ENCODE data around the gene MFSD1. TPM values are rescaled to one million over a fixed set of nuclear protein-coding genes. Genes with fewer than 3 reads are reported as not detected.
"Not testable (repeated sequence)": the region's sequence is repeated elsewhere in the genome, so short reads cannot be mapped to it uniquely, and the experiment has no call there.

Gene MFSD1
- polyA plus RNA-seq, 4 donors = 18.6 to 54.4 (median 33.1) TPM

DNA sequence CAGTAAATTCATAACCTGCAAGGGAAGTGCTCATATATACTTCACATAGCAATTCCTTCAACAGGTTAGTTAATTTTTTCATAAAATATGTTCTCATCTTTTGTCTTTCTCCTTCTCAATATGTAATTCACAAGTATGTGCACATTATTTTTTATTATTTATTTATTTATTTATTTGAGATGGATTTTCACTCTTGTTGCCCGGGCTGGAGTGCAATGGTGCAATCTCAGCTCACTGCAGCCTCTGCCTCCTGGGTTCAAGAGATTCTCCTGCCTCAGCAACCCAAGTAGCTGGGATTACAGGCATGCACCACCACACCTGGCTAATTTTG is 10.3 kb upstream of the MFSD1 start:
- not testable (repeated sequence) for DNase-seq; H3K36me3 ChIP-seq (ENCODE audit: control insufficient read depth in 3 of 3, insufficient read depth in 2 of 3, low read depth in 1 of 3, low read length in 3 of 3); H3K27ac ChIP-seq (ENCODE audit: low read depth in 1 of 3, low read length in 2 of 3); H3K27me3 ChIP-seq (ENCODE audit: control insufficient read depth in 3 of 3, insufficient read depth in 3 of 3, low read length in 3 of 3); H3K9me3 ChIP-seq (ENCODE audit: control insufficient read depth in 2 of 2, insufficient read depth in 1 of 2, low read depth in 1 of 2, low read length in 1 of 2); H3K4me1 ChIP-seq (ENCODE audit: control insufficient read depth in 3 of 3, insufficient read depth in 2 of 3, low read depth in 1 of 3, low read length in 2 of 3); FAIRE-seq; H3K4me3 ChIP-seq (ENCODE audit: low read depth in 1 of 3, low read length in 3 of 3)
- 0 to 8% (median 4%) methylated on average over 1 of the region's 1 CpG for WGBS, 3 donors

DNA sequence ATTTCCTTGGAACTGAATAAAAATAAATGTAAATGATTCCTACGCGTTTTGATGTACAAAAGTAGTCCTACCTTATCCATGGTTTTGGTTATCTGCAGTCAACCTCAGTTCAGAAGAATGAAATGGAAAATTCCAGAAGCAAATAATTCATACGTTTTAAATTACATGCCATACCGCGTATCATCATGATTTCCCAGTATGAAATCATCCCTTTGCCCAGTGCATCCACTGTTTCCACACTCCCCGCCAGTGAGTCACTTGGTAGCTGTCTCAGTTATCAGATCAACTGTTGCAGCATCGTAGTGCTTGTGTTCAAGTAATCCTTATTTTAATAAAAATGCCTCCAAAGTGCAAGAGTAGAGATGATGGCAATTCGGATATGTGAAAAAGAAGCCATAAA is 9.1 kb upstream of the MFSD1 start:
- 63 to 67% (median 64%) methylated on average over 8 of the region's 8 CpGs for WGBS, 3 donors
- Histone ChIP-seq H3K36me3 (ENCODE audit: control insufficient read depth in 3 of 3, insufficient read depth in 2 of 3, low read depth in 1 of 3, low read length in 3 of 3) (no peaks in the 10 kb centered on the region), H3K27ac (ENCODE audit: low read depth in 1 of 3, low read length in 2 of 3) (no peak overlapping the region), H3K27me3 (ENCODE audit: control insufficient read depth in 3 of 3, insufficient read depth in 3 of 3, low read length in 3 of 3) (no peaks in the 10 kb centered on the region), H3K4me1 (ENCODE audit: control insufficient read depth in 3 of 3, insufficient read depth in 2 of 3, low read depth in 1 of 3, low read length in 2 of 3) (no peaks in the 10 kb centered on the region), H3K4me3 (ENCODE audit: low read depth in 1 of 3, low read length in 3 of 3) (no peak overlapping the region), H3K9me3 (ENCODE audit: control insufficient read depth in 2 of 2, insufficient read depth in 1 of 2, low read depth in 1 of 2, low read length in 1 of 2) (peaks cover 0 to 6% of the 10 kb centered on the region in 2 donors)
- no peak for FAIRE-seq
- no peak for DNase-seq

DNA sequence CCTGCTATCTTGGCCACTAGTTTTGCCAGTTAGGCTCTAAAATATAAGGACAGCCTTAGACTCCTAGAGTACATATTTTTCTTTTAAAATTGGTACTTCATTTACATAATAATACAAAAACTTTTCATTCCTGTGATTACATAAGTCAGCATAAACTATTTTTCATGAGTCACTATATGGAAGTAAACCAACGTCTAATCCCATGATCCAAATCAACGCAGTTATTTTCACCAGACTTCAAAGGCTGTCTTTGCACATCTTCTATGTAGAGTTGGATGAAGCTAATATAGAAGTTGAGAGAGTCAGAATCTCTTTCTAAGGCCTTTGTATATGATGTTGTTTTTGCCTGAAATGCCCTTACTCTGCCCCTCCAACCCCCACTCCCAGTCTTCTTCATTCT is 7.6 kb upstream of the MFSD1 start:
- Histone ChIP-seq H3K27me3 (ENCODE audit: control insufficient read depth in 3 of 3, insufficient read depth in 3 of 3, low read length in 3 of 3) (no peaks in the 10 kb centered on the region), H3K27ac (ENCODE audit: low read depth in 1 of 3, low read length in 2 of 3) (no peak overlapping the region), H3K9me3 (ENCODE audit: control insufficient read depth in 2 of 2, insufficient read depth in 1 of 2, low read depth in 1 of 2, low read length in 1 of 2) (peaks cover 0 to 6% of the 10 kb centered on the region in 2 donors), H3K4me3 (ENCODE audit: low read depth in 1 of 3, low read length in 3 of 3) (no peak overlapping the region), H3K36me3 (ENCODE audit: control insufficient read depth in 3 of 3, insufficient read depth in 2 of 3, low read depth in 1 of 3, low read length in 3 of 3) (no peaks in the 10 kb centered on the region), H3K4me1 (ENCODE audit: control insufficient read depth in 3 of 3, insufficient read depth in 2 of 3, low read depth in 1 of 3, low read length in 2 of 3) (no peaks in the 10 kb centered on the region)
- FAIRE-seq (no peak), DNase-seq (no peak)
- 90 to 99% (median 93%) methylated on average over 2 of the region's 2 CpGs for WGBS, 3 donors

DNA sequence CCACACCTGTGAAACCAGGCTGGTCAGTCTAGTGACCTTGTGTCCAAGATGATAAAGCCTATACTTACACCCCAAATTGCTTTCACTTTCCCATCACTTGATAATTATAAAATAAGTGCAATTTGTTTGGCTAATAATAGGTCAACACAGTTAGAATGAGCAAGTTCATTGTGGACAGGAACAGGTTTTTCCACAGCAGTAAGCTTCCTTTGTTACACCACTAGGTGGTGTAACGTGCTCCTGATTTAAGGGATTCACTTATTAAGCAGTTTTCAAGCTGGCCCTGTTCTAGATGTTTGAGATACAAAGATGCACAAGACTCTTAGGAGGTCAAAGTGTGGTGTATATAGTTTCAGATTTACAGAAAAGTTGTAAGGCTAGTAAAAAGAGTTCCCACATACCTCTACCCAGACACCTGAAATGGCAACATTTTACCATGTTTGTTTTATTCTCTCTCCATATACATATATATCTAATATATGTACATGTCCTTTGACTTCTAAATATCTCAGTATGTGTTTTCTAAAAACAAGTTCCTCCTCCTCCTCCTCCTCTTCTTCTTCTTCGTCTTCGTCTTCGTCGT is 6.8 kb upstream of the MFSD1 start:
- DNase-seq (peak in 1 of 2 donors; percentile 35), FAIRE-seq (no peak)
- Histone ChIP-seq H3K4me1 (ENCODE audit: control insufficient read depth in 3 of 3, insufficient read depth in 2 of 3, low read depth in 1 of 3, low read length in 2 of 3) (no peaks in the 10 kb centered on the region), H3K4me3 (ENCODE audit: low read depth in 1 of 3, low read length in 3 of 3) (no peak overlapping the region), H3K9me3 (ENCODE audit: control insufficient read depth in 2 of 2, insufficient read depth in 1 of 2, low read depth in 1 of 2, low read length in 1 of 2) (peaks cover 0 to 6% of the 10 kb centered on the region in 2 donors), H3K36me3 (ENCODE audit: control insufficient read depth in 3 of 3, insufficient read depth in 2 of 3, low read depth in 1 of 3, low read length in 3 of 3) (no peaks in the 10 kb centered on the region), H3K27ac (ENCODE audit: low read depth in 1 of 3, low read length in 2 of 3) (no peak overlapping the region), H3K27me3 (ENCODE audit: control insufficient read depth in 3 of 3, insufficient read depth in 3 of 3, low read length in 3 of 3) (no peaks in the 10 kb centered on the region)
- 76 to 78% (median 77%) methylated on average over 5 of the region's 5 CpGs for WGBS, 3 donors

DNA sequence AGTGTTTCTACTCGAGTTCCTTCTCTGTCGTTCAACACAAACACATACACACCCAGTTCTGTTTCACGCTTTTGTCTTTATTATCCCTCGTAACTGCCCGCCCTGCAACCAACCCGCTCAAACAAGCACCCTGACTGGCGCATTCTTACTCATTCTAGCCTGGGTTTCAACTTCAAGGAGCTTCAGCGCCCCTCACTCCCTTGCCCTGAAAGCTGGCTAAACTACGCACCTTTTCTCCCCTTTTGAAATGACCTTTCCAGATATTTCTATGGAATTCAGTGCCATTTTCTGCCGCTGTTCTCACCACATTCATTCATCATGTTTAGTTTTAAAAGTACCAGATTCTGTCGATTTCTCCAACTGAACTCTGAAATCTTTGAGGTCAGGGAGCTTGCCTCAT is 653 bp upstream of the MFSD1 start:
- Histone ChIP-seq H3K27ac (ENCODE audit: low read depth in 1 of 3, low read length in 2 of 3) (peak overlapping the region in 2 of 3 donors; percentile 85 to 89), H3K4me1 (ENCODE audit: control insufficient read depth in 3 of 3, insufficient read depth in 2 of 3, low read depth in 1 of 3, low read length in 2 of 3) (peaks cover 0 to 10% (median 8%) of the 10 kb centered on the region in 3 donors), H3K36me3 (ENCODE audit: control insufficient read depth in 3 of 3, insufficient read depth in 2 of 3, low read depth in 1 of 3, low read length in 3 of 3) (peaks cover 0 to 2% (median 0%) of the 10 kb centered on the region in 3 donors), H3K27me3 (ENCODE audit: control insufficient read depth in 3 of 3, insufficient read depth in 3 of 3, low read length in 3 of 3) (no peaks in the 10 kb centered on the region), H3K9me3 (ENCODE audit: control insufficient read depth in 2 of 2, insufficient read depth in 1 of 2, low read depth in 1 of 2, low read length in 1 of 2) (no peaks in the 10 kb centered on the region), H3K4me3 (ENCODE audit: low read depth in 1 of 3, low read length in 3 of 3) (peak overlapping the region; percentile 37 to 86 (median 68))
- DNase-seq = peak; percentile 35 to 63
- FAIRE-seq = no peak
- 10 to 24% (median 18%) methylated on average over 11 of the region's 11 CpGs for WGBS, 3 donors

DNA sequence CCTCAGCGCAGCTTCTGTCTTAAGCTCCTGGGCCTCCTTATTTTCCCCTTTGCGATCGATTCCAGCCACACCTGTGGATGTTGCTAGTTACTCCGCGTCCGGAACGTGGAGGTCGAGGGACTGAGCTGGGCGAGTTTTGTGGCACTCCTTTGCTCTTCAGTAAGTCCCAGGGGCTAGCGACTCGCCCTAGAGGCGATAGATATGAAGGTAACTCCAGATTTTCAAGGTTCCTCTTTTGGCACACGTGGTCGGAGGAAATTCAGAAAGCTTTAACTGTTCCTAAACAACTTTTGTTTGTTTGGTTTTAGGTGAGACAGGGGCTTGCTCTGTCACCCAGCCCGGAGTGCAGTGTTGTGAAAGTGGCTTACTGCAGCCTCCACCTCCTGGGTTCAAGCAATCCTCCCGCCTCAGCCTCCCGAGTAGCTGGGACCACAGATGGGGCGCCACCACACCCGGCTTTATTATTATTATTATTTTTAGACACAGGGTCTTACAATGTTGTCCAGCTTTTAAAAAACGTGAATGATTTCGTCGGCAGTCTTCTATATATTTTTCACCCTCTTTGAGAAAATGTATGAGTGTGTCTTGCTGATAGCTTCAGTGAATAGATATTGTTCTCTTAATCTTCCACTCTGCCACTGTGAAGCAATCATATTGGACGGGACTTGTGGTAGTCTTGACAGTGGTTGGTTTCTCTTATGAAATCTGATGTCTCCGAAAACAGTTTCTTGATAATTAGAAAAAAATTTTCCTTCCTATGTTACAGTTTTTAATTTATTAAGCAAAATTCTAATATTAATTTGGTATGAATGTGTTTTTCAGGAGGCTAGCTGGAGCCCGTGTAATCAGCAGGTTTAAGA is 785 bp downstream of the MFSD1 start:
- H3K27me3 ChIP-seq (ENCODE audit: control insufficient read depth in 3 of 3, insufficient read depth in 3 of 3, low read length in 3 of 3) = no peaks in the 10 kb centered on the region
- WGBS, 3 donors = 25 to 26% (median 26%) methylated on average over 25 of the region's 25 CpGs
- H3K4me3 ChIP-seq (ENCODE audit: low read depth in 1 of 3, low read length in 3 of 3) = peak overlapping the region; percentile 68 to 86 (median 72)
- H3K9me3 ChIP-seq (ENCODE audit: control insufficient read depth in 2 of 2, insufficient read depth in 1 of 2, low read depth in 1 of 2, low read length in 1 of 2) = no peaks in the 10 kb centered on the region
- peak overlapping the region in 2 of 3 donors; percentile 85 to 89 for H3K27ac ChIP-seq (ENCODE audit: low read depth in 1 of 3, low read length in 2 of 3)
- FAIRE-seq = no peak
- no peak for DNase-seq
- peaks cover 0 to 10% (median 8%) of the 10 kb centered on the region in 3 donors for H3K4me1 ChIP-seq (ENCODE audit: control insufficient read depth in 3 of 3, insufficient read depth in 2 of 3, low read depth in 1 of 3, low read length in 2 of 3)
- H3K36me3 ChIP-seq (ENCODE audit: control insufficient read depth in 3 of 3, insufficient read depth in 2 of 3, low read depth in 1 of 3, low read length in 3 of 3) = peaks cover 0 to 2% (median under 1%) of the 10 kb centered on the region in 3 donors

DNA sequence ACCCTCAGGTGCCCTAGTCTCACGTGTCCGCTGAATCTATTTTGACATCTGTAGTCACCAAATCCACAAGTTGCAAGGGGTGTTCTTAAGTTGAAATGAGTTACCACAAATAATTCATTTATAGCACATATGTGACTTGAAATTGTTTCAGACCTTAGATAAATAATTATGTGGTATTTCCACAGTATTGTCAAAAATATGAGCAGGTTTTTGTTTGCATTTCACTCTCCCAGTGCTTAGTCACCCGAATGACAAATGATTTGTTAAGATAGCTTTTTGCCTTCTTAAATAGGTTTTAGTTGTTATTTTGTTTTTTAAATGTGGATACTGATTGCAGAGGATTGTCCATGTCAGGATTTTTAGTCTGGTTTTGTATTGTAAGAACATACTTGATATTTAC is 2.6 kb downstream of the MFSD1 start:
- Histone ChIP-seq H3K27ac (ENCODE audit: low read depth in 1 of 3, low read length in 2 of 3) (no peak overlapping the region), H3K36me3 (ENCODE audit: control insufficient read depth in 3 of 3, insufficient read depth in 2 of 3, low read depth in 1 of 3, low read length in 3 of 3) (peaks cover 4 to 8% (median 7%) of the 10 kb centered on the region in 3 donors), H3K27me3 (ENCODE audit: control insufficient read depth in 3 of 3, insufficient read depth in 3 of 3, low read length in 3 of 3) (no peaks in the 10 kb centered on the region), H3K4me1 (ENCODE audit: control insufficient read depth in 3 of 3, insufficient read depth in 2 of 3, low read depth in 1 of 3, low read length in 2 of 3) (peaks cover 0 to 10% (median 8%) of the 10 kb centered on the region in 3 donors), H3K4me3 (ENCODE audit: low read depth in 1 of 3, low read length in 3 of 3) (no peak overlapping the region), H3K9me3 (ENCODE audit: control insufficient read depth in 2 of 2, insufficient read depth in 1 of 2, low read depth in 1 of 2, low read length in 1 of 2) (no peaks in the 10 kb centered on the region)
- WGBS, 3 donors = 84 to 88% (median 85%) methylated on average over 3 of the region's 3 CpGs
- FAIRE-seq (no peak), DNase-seq (no peak)

DNA sequence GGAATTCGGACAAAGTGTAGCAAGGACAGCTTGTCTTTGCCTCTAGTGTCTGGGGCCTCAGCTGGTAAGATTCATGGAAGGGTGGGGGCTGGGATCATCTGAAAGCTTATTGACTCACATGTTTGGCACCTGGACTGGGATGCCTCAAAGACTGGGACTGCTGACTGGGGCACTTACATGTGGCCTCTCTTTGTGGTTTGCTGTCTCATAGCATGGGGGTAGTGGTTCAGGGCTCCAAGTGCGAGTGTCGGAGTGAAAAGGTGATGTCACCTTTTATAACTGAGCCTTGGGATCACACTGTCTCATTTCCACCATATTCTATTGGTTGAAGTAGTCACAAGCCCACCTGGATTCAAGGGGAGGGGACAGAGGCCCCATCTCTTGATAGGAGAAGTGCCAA is 6.8 kb downstream of the MFSD1 start:
- WGBS, 3 donors = 87 to 96% (median 95%) methylated on average over 3 of the region's 3 CpGs
- Histone ChIP-seq H3K9me3 (ENCODE audit: control insufficient read depth in 2 of 2, insufficient read depth in 1 of 2, low read depth in 1 of 2, low read length in 1 of 2) (no peaks in the 10 kb centered on the region), H3K4me1 (ENCODE audit: control insufficient read depth in 3 of 3, insufficient read depth in 2 of 3, low read depth in 1 of 3, low read length in 2 of 3) (no peaks in the 10 kb centered on the region), H3K27me3 (ENCODE audit: control insufficient read depth in 3 of 3, insufficient read depth in 3 of 3, low read length in 3 of 3) (no peaks in the 10 kb centered on the region), H3K36me3 (ENCODE audit: control insufficient read depth in 3 of 3, insufficient read depth in 2 of 3, low read depth in 1 of 3, low read length in 3 of 3) (peaks cover 13 to 17% (median 14%) of the 10 kb centered on the region in 3 donors), H3K27ac (ENCODE audit: low read depth in 1 of 3, low read length in 2 of 3) (no peak overlapping the region), H3K4me3 (ENCODE audit: low read depth in 1 of 3, low read length in 3 of 3) (no peak overlapping the region)
- no peak for FAIRE-seq
- no peak for DNase-seq
